HG03558 (cell line): ENCODE data around the gene OSTN.
"Not testable (repeated sequence)": the region's sequence is repeated elsewhere in the genome, so short reads cannot be mapped to it uniquely, and the experiment has no call there.

Source experiments
- ATAC-seq: cut with Tn5 transposase; IDR thresholded peaks from one replicate; pipeline ENCODE4 v1.9.1; 2021; ENCODE audit warnings: moderate number of reproducible peaks; ENCODE audit not compliant: unreplicated experiment; ENCODE audit errors: extremely low read depth

The OSTN gene, protein sequence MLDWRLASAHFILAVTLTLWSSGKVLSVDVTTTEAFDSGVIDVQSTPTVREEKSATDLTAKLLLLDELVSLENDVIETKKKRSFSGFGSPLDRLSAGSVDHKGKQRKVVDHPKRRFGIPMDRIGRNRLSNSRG

DNA sequence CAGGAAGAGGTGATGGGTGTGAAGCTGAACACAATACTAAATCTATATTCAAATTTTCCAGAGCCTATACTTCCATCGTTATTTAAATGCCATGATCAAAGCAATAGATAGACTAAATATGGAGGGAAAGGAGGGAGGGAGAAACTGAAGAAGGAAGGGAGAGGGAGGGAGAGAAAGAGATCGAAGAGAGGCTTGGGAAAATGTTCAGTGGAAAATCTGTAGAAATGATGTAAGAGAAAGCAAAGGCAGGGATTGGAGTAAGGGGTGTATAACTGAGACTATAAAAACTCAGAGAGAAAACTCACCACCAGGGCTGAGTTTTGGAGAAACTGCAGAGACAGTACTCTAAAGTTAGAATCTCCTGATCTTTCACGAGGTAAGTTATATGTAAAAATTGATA, at the start of gene OSTN:
Gene OSTN (plus strand): TSS at position 310 of the 400 bp plus-strand sequence. CDS start 13,292 bp downstream, outside the sequence.
- no peak for ATAC-seq

DNA sequence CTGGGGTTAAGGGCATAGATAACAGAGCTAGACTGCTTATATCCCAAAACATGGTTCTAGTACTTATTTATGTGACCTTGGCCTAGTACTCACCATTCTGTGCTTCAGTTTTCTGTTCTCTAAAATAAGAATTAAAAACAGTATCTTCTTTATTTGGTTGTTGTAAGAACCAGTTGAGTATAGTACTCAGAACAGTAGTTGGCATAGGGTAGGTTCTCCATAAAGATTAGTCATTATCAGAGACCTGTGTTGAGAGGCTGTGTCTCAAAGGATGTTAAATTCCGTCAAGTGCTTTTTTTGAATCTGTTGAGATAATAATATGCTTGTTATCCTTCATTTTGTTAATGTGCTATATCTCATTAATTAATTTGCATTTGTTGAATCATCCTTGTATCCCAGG, 47.4 kb upstream of the OSTN start:
- ATAC-seq: no peak

DNA sequence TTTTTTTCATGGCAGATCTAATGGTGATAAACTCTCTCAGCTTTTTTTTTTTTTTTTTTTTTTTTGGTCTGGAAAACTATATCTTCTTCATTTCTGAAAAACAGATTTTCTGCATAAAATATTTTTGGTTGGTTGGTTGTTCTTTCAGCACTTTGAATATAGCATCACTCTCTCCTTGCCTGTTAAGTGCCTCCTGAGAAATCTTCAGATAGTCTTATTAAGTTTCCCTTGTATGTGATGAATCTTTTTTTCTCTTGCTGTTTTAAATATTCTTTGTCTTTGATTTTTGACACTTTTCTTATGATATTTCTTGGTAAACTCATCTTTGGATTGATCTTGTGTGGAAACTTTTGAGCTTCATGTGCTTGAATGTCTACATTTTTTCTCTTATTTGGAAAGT, 44.2 kb upstream of the OSTN start:
- no peak for ATAC-seq

DNA sequence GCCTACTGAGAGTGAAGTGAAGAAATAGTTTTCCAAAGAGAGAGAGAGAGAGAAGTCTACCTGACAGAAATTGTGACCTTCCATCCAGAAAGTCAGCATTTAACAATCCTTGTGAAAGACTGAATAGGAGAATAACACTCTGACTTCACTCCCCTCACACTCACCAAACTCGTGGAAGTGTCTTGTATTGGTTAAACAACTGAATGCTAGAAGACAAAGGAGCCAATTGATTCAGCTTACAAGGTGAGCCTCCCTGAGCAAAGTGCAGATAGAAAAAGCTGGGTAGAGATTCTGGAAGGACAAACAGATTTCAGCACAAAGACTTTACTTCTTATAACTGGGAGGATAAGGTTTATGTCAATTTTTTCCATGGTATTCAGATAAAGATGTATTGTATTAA, 40.8 kb upstream of the OSTN start:
- no peak for ATAC-seq

DNA sequence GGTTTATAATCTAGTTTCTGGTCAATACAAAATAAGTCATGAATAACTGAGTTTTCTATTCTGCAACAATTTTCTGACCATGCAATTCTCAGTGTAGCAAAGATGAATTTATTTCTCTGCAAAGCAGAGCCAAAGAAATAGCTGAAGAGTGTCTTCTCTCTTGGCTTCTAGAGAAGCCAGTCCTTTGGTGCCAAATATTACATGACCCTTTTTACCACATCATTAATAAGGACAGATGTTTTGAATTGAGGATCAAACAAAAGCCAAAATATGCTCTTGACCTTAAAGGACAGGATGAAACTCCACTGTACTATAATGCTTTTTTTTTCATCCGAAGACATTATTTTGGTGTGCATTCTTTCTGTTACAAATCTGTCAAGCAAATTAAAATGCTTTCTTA, 40.2 kb upstream of the OSTN start:
- ATAC-seq: no peak

DNA sequence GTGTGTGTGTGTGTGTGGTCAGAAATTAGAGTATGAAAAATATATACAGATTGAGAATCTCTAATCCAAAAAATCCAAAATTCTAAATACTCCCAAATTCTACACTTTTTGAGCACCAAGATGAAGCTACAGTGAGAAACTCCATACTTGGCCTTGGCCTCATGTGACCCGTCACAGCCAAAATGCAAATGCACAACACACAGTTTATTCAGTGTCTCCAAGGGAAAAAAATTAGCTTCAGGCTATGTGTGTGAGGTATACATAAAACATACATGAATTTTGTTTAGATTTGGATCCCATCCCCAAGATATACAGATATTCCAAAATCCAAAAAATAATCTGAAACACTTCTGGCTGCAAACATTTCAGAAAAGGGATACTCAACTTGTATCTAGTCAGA, 33.2 kb upstream of the OSTN start:
- no peak for ATAC-seq

DNA sequence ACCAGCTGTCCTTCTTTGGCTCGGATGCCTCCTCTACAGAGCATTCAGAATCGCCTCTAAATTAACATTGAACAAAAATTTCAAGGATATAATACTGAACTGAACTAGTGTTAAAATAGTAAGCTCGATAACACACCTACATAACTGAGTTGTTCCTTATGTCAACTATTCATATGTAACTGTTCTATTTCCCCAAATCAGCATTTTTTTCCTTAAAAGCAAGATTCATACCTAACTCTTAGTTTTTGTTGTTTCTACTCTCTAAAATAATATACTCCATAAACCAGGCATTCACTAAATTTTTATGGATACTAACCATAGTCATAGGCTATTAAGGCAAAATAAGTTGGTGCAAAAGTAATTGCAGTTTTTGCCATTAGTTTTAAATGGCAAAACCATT, 32.7 kb upstream of the OSTN start:
- ATAC-seq: no peak

DNA sequence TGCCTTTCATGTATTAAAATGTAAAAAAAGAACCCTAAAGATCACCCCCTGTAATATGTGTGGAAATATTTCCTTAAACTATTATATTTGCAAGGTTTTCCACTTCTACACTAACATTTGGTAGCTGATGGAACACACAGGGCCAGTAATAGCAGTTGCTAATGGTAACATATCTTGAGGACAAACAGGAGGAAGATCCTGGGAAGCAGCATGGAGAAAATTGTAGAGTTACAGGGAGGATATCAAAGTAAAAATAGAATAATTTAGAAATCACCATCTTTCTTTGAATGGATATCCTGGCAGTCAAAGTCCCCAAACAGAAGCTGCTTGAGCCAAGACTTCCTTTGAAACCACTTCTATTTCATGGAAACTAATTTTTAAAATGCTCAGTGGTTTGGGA, 29.5 kb upstream of the OSTN start:
- no peak for ATAC-seq

DNA sequence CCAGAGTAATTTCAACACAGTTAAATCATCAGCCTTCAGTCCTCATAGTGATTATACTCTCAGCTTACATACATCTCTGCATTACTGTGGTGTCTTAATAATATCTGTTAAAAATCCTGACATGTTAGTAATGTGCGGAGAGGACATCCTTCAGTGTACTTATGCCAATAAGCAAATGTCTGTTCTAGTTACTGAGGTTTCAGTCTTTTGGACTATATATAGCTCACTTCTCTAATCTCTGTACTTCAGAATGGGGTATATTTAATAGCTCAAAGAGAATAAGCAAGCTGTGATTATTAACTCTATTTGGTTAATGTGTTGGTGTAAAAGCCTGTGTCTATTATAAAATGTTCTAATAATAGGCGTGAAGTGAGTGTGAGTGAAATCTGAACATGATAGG, 28.9 kb upstream of the OSTN start:
- ATAC-seq: no peak

DNA sequence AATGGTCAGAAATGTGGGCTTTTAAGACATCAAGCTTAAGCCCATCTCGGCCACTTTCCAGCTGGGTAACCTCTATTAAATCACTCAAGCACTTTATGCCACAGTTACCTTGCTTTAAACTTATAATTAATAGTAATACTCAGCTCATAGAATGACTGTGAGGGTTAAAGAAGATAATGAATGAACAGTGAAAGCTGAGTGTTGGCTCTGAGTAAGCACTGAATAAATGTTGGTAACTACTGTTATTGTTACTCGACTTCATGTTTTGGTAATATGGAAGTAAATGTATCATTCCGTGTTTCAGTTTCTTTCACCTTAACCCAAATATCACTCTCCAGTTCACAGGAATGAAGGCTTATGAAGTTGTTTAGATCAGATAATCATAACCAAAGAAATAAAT, 23.9 kb upstream of the OSTN start:
- no peak for ATAC-seq

DNA sequence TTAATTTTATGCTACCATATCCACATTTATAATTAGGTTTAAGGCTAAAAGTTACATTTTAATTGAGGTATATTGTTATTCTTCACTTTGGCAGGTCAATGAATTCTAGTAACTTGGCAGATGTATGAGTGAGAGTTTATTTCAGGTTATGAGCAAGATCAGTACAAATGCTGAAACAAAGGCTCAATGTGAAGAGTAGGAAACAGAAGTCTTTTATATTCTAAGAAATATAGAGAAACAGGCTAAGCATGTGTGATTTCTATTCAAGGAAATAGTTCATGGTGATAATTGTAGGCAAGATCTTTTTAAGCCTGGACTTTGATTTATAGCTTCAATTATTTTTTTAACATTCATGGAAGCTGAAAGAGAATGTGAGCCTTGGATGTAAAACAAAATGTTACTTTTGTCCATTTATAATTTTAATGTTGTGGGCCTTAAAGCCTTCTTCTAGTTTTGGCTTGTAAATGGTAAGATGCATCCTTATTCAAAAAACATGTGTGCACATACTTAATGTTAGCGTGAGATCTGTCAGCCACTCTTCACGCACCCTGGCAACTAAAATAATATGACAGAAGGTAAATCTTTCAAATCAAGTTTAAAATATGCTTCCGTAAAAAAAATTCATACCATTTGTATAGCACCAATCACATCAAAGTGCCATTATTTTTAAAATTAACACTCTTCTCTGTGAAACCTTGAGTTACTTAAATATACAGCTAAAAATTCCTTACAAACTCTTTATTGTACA, 22.8 kb upstream of the OSTN start:
- no peak for ATAC-seq

DNA sequence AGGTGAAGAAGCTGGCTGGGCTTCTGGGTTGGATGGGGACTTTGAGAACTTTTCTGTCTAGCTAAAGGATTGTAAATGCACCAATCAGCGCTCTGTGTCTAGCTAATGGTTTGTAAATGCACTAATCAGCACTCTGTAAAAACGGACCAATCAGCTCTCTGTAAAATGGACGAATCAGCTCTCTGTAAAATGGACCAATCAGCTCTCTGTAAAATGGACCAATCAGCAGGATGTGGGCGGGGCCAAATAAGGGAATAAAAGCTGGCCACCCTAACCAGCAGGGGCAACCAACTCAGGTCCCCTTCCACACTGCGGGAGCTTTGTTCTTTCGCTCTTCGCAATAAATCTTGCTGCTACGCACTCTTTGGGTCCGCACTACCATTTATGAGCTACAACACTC, 13.7 kb upstream of the OSTN start:
- not testable (repeated sequence) for ATAC-seq

DNA sequence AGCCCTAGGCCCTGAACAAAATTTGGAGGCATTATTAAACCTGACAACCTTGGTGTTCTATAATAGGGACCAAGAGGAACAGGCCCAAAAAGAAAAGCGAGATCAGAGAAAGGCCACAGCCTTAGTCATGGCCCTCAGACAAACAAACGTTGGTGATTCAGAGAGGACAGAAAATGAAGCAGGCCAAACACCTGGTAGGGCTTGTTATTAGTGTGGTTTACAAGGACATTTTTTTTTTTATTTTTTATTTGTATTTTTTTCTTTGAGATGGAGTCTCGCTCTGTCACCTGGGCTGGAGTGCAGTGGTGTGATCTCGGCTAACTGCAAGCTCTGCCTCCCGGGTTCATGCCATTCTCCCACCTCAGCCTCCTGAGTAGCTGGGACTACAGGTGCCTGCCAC, 10.8 kb upstream of the OSTN start:
- ATAC-seq: not testable (repeated sequence)

DNA sequence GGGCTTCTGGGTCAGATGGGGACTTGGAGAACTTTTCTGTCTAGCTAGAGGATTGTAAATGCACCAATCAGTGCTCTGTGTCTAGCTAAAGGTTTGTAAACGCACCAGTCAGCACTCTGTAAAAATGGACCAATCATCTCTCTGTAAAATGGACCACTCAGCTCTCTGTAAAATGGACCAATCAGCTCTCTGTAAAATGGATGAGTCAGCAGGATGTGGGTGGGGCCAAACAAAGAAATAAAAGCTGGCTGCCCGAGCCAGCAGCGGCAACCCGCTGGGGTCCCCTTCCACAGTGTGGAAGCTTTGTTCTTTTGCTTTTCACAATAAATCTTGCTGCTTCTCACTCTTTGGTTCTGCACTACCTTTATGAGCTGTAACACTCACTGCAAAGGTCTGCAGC, 6.8 kb upstream of the OSTN start:
- ATAC-seq: not testable (repeated sequence)

DNA sequence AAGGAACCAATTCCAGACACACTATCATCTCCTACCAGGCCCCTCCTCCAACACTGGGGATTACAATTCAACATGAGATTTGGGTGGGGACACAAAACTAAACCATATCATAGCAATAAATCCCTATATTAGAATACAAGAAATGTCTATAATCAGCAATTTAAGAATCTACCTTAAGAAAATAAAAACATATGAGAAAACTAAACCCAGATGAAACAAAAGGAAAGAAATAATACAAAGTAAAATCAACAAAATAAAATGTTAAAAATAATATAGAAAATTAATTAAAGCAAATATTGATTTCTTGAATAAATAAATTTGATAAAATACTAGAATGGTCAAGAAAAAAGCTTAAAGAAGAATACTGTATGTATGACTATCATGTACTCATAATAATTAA, 6.1 kb upstream of the OSTN start:
- ATAC-seq: no peak

DNA sequence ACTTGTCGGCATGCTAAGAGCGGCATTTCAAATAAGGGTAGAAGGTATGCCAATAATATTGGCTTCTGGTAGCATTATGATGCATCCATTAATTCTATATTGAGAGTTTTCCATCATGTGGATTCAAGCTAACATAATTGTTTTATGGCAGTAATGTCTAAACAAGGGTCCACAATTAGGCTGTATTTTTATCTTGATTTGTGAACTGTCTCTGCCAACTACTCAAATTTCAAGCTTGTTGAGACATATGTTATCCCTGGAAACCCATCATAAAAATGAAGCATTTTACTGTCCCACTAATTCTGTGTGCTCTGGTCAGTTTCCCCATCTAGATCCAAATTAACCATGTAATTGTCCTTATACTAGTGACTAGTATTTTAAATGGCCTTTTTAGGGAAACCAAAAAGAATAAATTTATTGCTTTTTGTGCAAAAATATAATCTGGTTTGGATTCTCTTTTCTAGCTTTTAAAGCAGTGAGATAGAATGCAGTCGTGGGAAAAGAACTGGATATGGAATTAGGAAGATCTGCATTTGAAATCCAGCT, 1.2 kb upstream of the OSTN start:
- no peak for ATAC-seq

DNA sequence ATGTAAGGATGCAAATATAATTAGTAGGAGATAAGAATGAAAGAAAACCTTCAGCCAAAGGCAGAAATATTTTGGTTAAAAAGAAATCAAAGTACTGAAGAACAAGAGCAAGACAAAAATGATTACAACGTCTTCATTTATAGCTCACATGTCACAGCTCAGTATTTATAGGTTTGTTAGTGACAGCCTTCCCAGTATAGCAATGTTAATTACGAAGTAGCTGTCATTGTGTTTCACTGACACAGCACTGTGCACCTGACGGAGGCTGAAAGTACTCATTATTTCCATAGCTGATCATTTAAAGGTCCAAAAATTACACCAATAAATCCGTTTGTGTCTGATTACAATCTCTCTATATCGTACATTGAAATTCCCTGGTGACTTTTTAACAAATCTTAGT, 561 bp upstream of the OSTN start:
- no peak for ATAC-seq

DNA sequence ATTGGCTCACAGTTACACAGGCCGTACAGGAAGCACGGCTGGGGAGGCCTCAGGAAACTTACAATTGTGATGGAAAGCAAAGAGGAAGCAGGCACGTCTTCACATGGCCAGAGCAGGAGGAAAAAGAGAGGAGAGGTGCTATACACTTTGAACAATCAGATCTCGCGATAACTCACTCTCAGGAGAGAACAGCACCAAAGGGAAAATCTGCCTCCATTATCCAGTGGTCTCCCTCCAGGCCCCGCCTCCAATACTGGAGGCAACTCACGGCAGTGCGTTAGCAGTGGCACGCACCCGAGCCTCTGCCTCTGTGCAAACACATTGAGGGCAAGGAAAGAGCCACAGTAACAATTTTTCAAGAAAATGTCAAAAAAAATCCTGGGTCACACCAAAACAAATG, 11.0 kb downstream of the OSTN start:
- ATAC-seq: no peak

DNA sequence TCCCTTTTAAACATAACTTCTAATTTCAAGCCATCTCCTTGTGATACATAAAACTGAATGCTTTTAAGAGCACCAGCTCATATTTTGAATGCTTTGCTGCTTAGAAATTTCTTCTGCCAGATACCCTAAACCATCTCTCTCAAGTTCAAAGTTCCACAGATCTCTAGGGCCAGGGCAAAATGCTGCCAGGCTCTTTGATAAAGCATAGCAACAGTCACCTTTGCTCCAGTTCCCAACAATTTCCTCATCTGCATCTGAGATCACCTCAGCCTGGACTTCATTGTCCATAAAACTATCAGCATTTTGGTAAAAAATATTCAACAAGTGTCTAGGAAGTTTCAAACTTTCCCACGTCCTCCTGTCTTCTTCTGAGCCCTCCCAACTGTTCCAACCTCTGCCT, 17.5 kb downstream of the OSTN start:
- ATAC-seq: no peak

DNA sequence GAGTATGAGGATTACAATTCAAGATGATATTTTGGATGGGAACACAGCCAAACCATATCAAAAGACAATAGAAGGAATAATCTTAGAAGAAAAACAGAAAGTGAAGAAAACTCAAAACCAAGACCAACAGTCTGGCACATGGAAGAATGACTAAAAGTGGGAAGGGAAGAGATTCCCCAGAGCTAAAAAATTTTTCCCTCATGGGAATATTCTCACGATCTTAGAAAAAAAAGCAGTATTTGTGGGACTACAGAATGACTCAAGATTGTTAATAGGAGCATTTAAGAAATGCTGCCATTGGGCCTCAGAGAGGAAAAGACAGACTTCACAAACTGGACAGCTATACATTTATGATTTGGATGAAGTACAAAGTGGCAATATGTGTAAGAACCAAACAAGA, 18.3 kb downstream of the OSTN start:
- ATAC-seq: no peak

DNA sequence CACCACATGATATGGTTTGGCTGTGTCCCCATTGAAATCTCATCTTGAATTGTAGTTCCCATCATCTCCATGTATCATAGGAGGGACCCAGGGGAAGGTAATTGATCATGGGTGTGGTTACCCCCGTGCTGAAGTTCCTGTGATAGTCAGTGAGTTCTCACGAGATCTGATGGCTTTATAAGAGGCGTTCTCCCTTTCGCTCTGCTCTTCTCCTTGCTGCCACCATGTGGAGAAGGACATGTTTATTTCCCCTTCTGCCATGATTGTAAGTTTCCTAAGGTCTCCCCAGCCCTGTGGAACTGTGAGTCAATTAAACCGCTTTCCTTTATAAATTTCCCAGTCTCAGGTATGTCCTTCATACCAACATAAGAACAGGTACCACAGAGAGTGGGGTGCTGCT, 21.9 kb downstream of the OSTN start:
- no peak for ATAC-seq

DNA sequence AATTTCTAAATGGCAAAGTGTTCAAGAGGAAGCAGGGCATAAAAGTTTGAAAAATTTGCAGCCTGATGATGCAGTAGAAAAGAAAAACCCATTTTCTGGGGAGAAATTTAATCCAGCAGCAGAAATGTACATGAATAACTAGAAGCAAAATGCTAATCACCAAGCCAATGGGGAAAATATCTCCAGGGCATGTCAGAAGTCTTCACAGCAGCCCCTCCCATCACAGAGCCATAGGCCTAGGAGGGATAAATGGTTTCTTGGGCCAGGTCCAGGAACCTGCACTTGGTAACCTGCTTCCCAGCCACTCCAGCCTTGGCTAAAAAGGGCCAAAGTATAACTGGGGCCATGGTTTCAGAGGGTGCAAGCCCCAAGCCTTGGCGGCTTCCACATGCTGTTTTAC, 22.6 kb downstream of the OSTN start:
- ATAC-seq: no peak
